H1 (cell line): ENCODE data around the gene CALCR. TPM values are rescaled to one million over a fixed set of nuclear protein-coding genes. Genes with fewer than 3 reads are reported as not detected.

ENCODE experiments used
- CTCF ChIA-PET: fragments of 300-600 bp; sonication (Branson Sonifier 250); formaldehyde crosslinking; loops from one replicate; lab custom pipeline; 2021; ENCODE audit not compliant: partially characterized antibody; lab: Charles Lee
- POLR2A ChIA-PET: fragments of 300-600 bp; sonication (Branson Sonifier 250); formaldehyde crosslinking; loops from one replicate; lab custom pipeline; 2021; ENCODE audit warnings: inconsistent platforms; ENCODE audit not compliant: partially characterized antibody; lab: Charles Lee
- DNase-seq, 2 experiments: peaks; one replicate each; pipeline versions ENCODE4 v3.0.0 to v3.0.0-alpha.2; 2010 to 2022; ENCODE audit warnings: low spot score in 2 of 2, low read depth in 1 of 2, mixed read lengths in 1 of 2
- FAIRE-seq: peaks from 2 replicates; lab custom pipeline; 2011; peaks lifted over from hg19 to GRCh38; lab: Jason Lieb, UNC
- H2AFZ ChIP-seq: 2 replicates; pipeline ENCODE4 v1.8.1; 2012; ENCODE audit warnings: low read length, inconsistent platforms
- H2AK5ac ChIP-seq: 2 replicates; pipeline ENCODE4 v1.6.1; 2013; ENCODE audit warnings: low read depth, low read length
- H2BK120ac ChIP-seq: replicated peaks from 2 replicates; pipeline ENCODE3; 2013; ENCODE audit warnings: low read depth, low read length, inconsistent platforms
- H2BK12ac ChIP-seq: 2 replicates; pipeline ENCODE4 v1.6.1; 2013; ENCODE audit warnings: low read depth, low read length
- H2BK15ac ChIP-seq: 2 replicates; pipeline ENCODE4 v1.6.1; 2013; ENCODE audit warnings: low read length
- H2BK20ac ChIP-seq: 2 replicates; pipeline ENCODE4 v1.6.1; 2013; ENCODE audit warnings: low read length
- H2BK5ac ChIP-seq: 2 replicates; pipeline ENCODE4 v1.6.1; 2013; ENCODE audit warnings: low read depth, low read length
- H3K14ac ChIP-seq: 2 replicates; pipeline ENCODE4 v1.6.1; 2013; ENCODE audit warnings: inconsistent platforms; ENCODE audit not compliant: insufficient read length
- H3K18ac ChIP-seq: 2 replicates; pipeline ENCODE4 v1.6.1; 2013; ENCODE audit warnings: low read length; ENCODE audit errors: extremely low read depth
- H3K23ac ChIP-seq: 2 replicates; pipeline ENCODE4 v1.6.1; 2013; ENCODE audit warnings: inconsistent platforms; ENCODE audit not compliant: insufficient read length
- H3K23me2 ChIP-seq: 2 replicates; pipeline ENCODE4 v1.6.1; 2013; ENCODE audit warnings: low read depth, low read length
- H3K27ac ChIP-seq: 2 replicates; pipeline ENCODE4 v1.6.1; 2011; ENCODE audit warnings: low read depth, low read length, inconsistent platforms
- H3K27me3 ChIP-seq, 4 experiments: replicated peaks in 1 of 4; 1 replicate in 1 of 4; 2 replicates in 3 of 4; pipeline versions ENCODE4 v1.6.1 to v1.8.1; 2011 to 2013; ENCODE audit warnings: low read length in 3 of 4, mild to moderate bottlenecking in 3 of 4, inconsistent platforms in 2 of 4, mixed read lengths in 2 of 4, moderate library complexity in 1 of 4; ENCODE audit not compliant: control insufficient read depth in 3 of 4, insufficient read depth in 3 of 4; ENCODE audit errors: extremely low read depth in 1 of 4
- H3K36me3 ChIP-seq, 4 experiments: 2 replicates each; pipeline versions ENCODE4 v1.6.1 to v1.8.1; 2011 to 2013; ENCODE audit warnings: mild to moderate bottlenecking in 4 of 4, low read length in 3 of 4, moderate library complexity in 2 of 4, control low read depth in 1 of 4, inconsistent platforms in 1 of 4; ENCODE audit not compliant: insufficient read depth in 4 of 4, control insufficient read depth in 2 of 4
- H3K4ac ChIP-seq: replicated peaks from 2 replicates; pipeline ENCODE3; 2013; ENCODE audit warnings: low read length, low read depth, mixed read lengths, inconsistent platforms; ENCODE audit not compliant: insufficient read length
- H3K4me1 ChIP-seq, 4 experiments: replicated peaks in 1 of 4; 1 replicate in 1 of 4; 2 replicates in 3 of 4; pipeline versions ENCODE4 v1.6.1 to v1.8.1; 2011 to 2013; ENCODE audit warnings: low read length in 3 of 4, inconsistent platforms in 2 of 4, mixed read lengths in 1 of 4; ENCODE audit not compliant: insufficient read depth in 4 of 4, control insufficient read depth in 3 of 4
- H3K4me2 ChIP-seq, 2 experiments: 2 replicates each; pipeline versions ENCODE4 v1.6.1 to v1.8.1; 2011 to 2013; ENCODE audit warnings: low read depth in 2 of 2, low read length in 2 of 2, control low read depth in 1 of 2, inconsistent platforms in 1 of 2, mild to moderate bottlenecking in 1 of 2; ENCODE audit not compliant: insufficient read depth in 1 of 2
- H3K4me3 ChIP-seq, 4 experiments: fragments of 200-600, 300-600 bp in 1 of 4; sonication (generic), shearing (Covaris generic), sonication (Bioruptor Twin) in 1 of 4; 2 replicates each; pipeline versions ENCODE4 v1.5.1 to v1.8.1; 2011 to 2016; ENCODE audit warnings: low read length in 4 of 4, low read depth in 3 of 4, control low read depth in 2 of 4, inconsistent platforms in 2 of 4, mild to moderate bottlenecking in 2 of 4, mixed read lengths in 1 of 4, moderate library complexity in 1 of 4; ENCODE audit not compliant: insufficient read depth in 2 of 4; ENCODE audit errors: extremely low read depth in 1 of 4
- H3K56ac ChIP-seq: replicated peaks from 2 replicates; pipeline ENCODE3; 2013; ENCODE audit warnings: low read depth, mild to moderate bottlenecking, mixed read lengths, low read length, inconsistent platforms; ENCODE audit not compliant: insufficient read length
- H3K79me1 ChIP-seq: 2 replicates; pipeline ENCODE4 v1.6.1; 2013; ENCODE audit warnings: low read depth, low read length, control low read depth
- H3K79me2 ChIP-seq, 2 experiments: 2 replicates each; pipeline versions ENCODE4 v1.6.1 to v1.8.1; 2012 to 2013; ENCODE audit warnings: low read length in 2 of 2, mild to moderate bottlenecking in 2 of 2, inconsistent platforms in 1 of 2; ENCODE audit not compliant: insufficient read depth in 2 of 2, control insufficient read depth in 1 of 2
- H3K9ac ChIP-seq, 4 experiments: replicated peaks in 1 of 4; 1 replicate in 1 of 4; 2 replicates in 3 of 4; pipeline versions ENCODE4 v1.6.1 to v1.8.1; 2011 to 2013; ENCODE audit warnings: low read depth in 3 of 4, low read length in 3 of 4, control low read depth in 2 of 4, mild to moderate bottlenecking in 2 of 4, moderate library complexity in 2 of 4, inconsistent platforms in 1 of 4; ENCODE audit errors: extremely low read depth in 1 of 4
- H3K9me3 ChIP-seq, 2 experiments: 2 replicates each; pipeline versions ENCODE4 v1.6.1 to v1.8.1; 2012 to 2013; ENCODE audit warnings: mild to moderate bottlenecking in 2 of 2, moderate library complexity in 2 of 2, control low read depth in 1 of 2, inconsistent platforms in 1 of 2, low read depth in 1 of 2, low read length in 1 of 2, mixed read lengths in 1 of 2; ENCODE audit not compliant: insufficient read depth in 2 of 2
- H4K20me1 ChIP-seq, 2 experiments: replicated peaks in 1 of 2; 2 replicates each; pipeline versions ENCODE3 to v1.8.1; 2011 to 2013; ENCODE audit warnings: inconsistent platforms in 2 of 2, low read length in 2 of 2, mild to moderate bottlenecking in 1 of 2; ENCODE audit not compliant: insufficient read depth in 2 of 2, control insufficient read depth in 1 of 2
- H4K5ac ChIP-seq: 2 replicates; pipeline ENCODE4 v1.6.1; 2013; ENCODE audit warnings: low read length, low read depth, mixed read lengths, inconsistent platforms; ENCODE audit not compliant: insufficient read length
- H4K8ac ChIP-seq: 2 replicates; pipeline ENCODE4 v1.8.0; 2013; ENCODE audit warnings: mild to moderate bottlenecking, moderate library complexity, low read length, inconsistent platforms; ENCODE audit not compliant: insufficient read depth; ENCODE audit errors: extremely low read depth
- H4K91ac ChIP-seq: replicated peaks from 2 replicates; pipeline ENCODE3; 2013; ENCODE audit warnings: low read length, mixed read lengths, inconsistent platforms; ENCODE audit not compliant: insufficient read length
- CBX8 ChIP-seq: fragments of 300-800, 300-1000 bp; sonication (generic); IDR thresholded peaks from 2 replicates; pipeline ENCODE4 v1.7.1; 2016; ENCODE audit warnings: low read depth, low read length, borderline replicate concordance
- CTCF ChIP-seq, 3 experiments: IDR thresholded peaks; 1 replicate in 2 of 3; 2 replicates in 1 of 3; pipeline versions ENCODE4 v1.5.1 to v1.6.1; 2011; ENCODE audit warnings: low read length in 3 of 3, mild to moderate bottlenecking in 3 of 3, inconsistent platforms in 2 of 3, low read depth in 1 of 3, moderate library complexity in 1 of 3; ENCODE audit not compliant: insufficient read depth in 1 of 3; ENCODE audit errors: control extremely low read depth in 1 of 3
- EGR1 ChIP-seq: IDR thresholded peaks from 2 replicates; pipeline ENCODE4 v1.6.1; 2011; ENCODE audit warnings: low read depth, low read length, borderline replicate concordance
- EZH2 ChIP-seq: fragments of 200-600 bp; sonication (generic); IDR thresholded peaks from 2 replicates; pipeline ENCODE4 v1.7.1; 2012; ENCODE audit warnings: low read depth, mild to moderate bottlenecking, moderate library complexity, low read length, inconsistent platforms; ENCODE audit not compliant: severe bottlenecking
- HDAC2 ChIP-seq, 2 experiments: fragments of 300-600 bp in 1 of 2; sonication (generic) in 1 of 2; IDR thresholded peaks; 2 replicates each; pipeline ENCODE4 v1.6.1; 2011 to 2012; ENCODE audit warnings: low read depth in 2 of 2, low read length in 2 of 2, mild to moderate bottlenecking in 2 of 2, moderate library complexity in 2 of 2, borderline replicate concordance in 1 of 2, inconsistent platforms in 1 of 2
- MAX ChIP-seq: IDR thresholded peaks from 2 replicates; pipeline ENCODE4 v1.6.1; 2012; ENCODE audit warnings: inconsistent platforms
- NANOG ChIP-seq: IDR thresholded peaks from 2 replicates; pipeline ENCODE4 v1.6.1; 2011; ENCODE audit warnings: low read length, low read depth, mild to moderate bottlenecking, inconsistent platforms; ENCODE audit not compliant: insufficient read depth, poor library complexity, severe bottlenecking
- NRF1 ChIP-seq: IDR thresholded peaks from 2 replicates; pipeline ENCODE4 v1.6.1; 2011; ENCODE audit warnings: mild to moderate bottlenecking, low read depth, low read length, improper control_type of control experiment
- RAD21 ChIP-seq, 2 experiments: IDR thresholded peaks in 1 of 2; conservative IDR thresholded peaks in 1 of 2; 2 replicates each; pipeline ENCODE4 v1.6.1; 2011; ENCODE audit warnings: low read depth in 2 of 2, low read length in 2 of 2, improper control_type of control experiment in 1 of 2, inconsistent platforms in 1 of 2, mild to moderate bottlenecking in 1 of 2, moderate library complexity in 1 of 2
- WGBS, 2 experiments: shearing (Covaris generic) in 1 of 2; methylation state at CpG; one replicate each; pipeline versions ENCODE4 v1.1.6 to v1.1.7; 2013 to 2015; ENCODE audit warnings: low lambda C conversion rate in 2 of 2, mixed read lengths in 2 of 2, inconsistent platforms in 1 of 2, low coverage in 1 of 2, missing lambda C conversion rate in 1 of 2; ENCODE audit not compliant: insufficient replicate concordance in 2 of 2, insufficient coverage in 1 of 2, insufficient read length in 1 of 2; ENCODE audit errors: extremely low coverage in 1 of 2, missing lambda C conversion rate in 1 of 2; 5-methylcytosine and 5-hydroxymethylcytosine counted together
- polyA plus RNA-seq, 7 experiments: library from polyadenylated mRNA; depleted of rRNA in 3 of 7; stranded (reverse) in 5 of 7; unstranded in 2 of 7; fragments of >200 nt in 5 of 7; fragments of 200-250 nt in 2 of 7; gene quantifications; 1 replicate in 5 of 7; 2 replicates in 1 of 7; 4 replicates in 1 of 7; pipeline versions ENCODE4 v1.2.1 to v1.2.3, GENCODE V29; 2011 to 2013; ENCODE audit warnings: missing spikeins in 2 of 7, mixed read lengths in 2 of 7
- total RNA-seq: library from RNA; stranded (reverse); fragmentation: NEBNext Ultra II Directional; extraction: Animal tissue kit (Norgen Biotek cat#: 25700); gene quantifications from 2 replicates; pipeline ENCODE4 v1.2.1, GENCODE V29; 2021

Gene CALCR
- total and polyA plus RNA-seq, 2 of the 8 experiments (the other 6 are each of a cell fraction or from before 2014, with no cell fraction given) = 1.0 to 3.6 TPM

GRCh38 chr7:93407239-93407638 is 167.3 kb downstream of the CALCR start:
- H3K56ac ChIP-seq = no peak overlapping the region
- H3K18ac ChIP-seq = no peak overlapping the region
- FAIRE-seq (no peak), DNase-seq (no peak)
- no peaks in the 10 kb centered on the region for H3K79me1 ChIP-seq
- H3K4me2 ChIP-seq = no peak overlapping the region
- peaks cover 3 to 6% of the 10 kb centered on the region in 2 experiments; a peak in 1 of 4 replicates for H3K9me3 ChIP-seq
- H4K20me1 ChIP-seq = no peaks in the 10 kb centered on the region
- H2BK120ac ChIP-seq = no peak overlapping the region
- peak overlapping the region; percentile 19; the same call in 1 of the 2 replicates for H2BK5ac ChIP-seq
- H2BK15ac ChIP-seq = 0 out of 2 replicates have a peak overlapping the region, but pooled peaks have one; percentile 61
- H4K91ac ChIP-seq = peak overlapping the region; percentile 52
- CTCF ChIA-PET = interaction anchor here (0.7 to 2.2 kb wide), 6 partner anchors 24 to 215 kb away, joined by 3 to 7 read pairs (median 3); no protein-coding TSS in a partner anchor
- WGBS, 2 experiments = 93% methylated on average over 5 of the region's 5 CpGs; no CpG with 5 or more reads in 1 of the 2 experiments
- H3K36me3 ChIP-seq = no peaks in the 10 kb centered on the region
- H2BK12ac ChIP-seq = no peak overlapping the region
- no peak overlapping the region for H3K27ac ChIP-seq
- POLR2A ChIA-PET = no interaction called here
- H2AK5ac ChIP-seq = no peak overlapping the region
- no peak overlapping the region for H3K4ac ChIP-seq
- no peak overlapping the region for H3K14ac ChIP-seq
- no peak overlapping the region for H3K23ac ChIP-seq
- no peaks in the 10 kb centered on the region for H3K4me1 ChIP-seq
- H4K8ac ChIP-seq = no peak overlapping the region
- H3K23me2 ChIP-seq = no peaks in the 10 kb centered on the region
- H3K9ac ChIP-seq = no peak overlapping the region
- no peaks in the 10 kb centered on the region; a peak in 1 of 7 replicates for H3K27me3 ChIP-seq
- H3K79me2 ChIP-seq = no peaks in the 10 kb centered on the region
- peak overlapping the region; percentile 87 for H2AFZ ChIP-seq
- H2BK20ac ChIP-seq = no peak overlapping the region
- H4K5ac ChIP-seq = no peak overlapping the region
- no peak overlapping the region for H3K4me3 ChIP-seq
- TF ChIP-seq CBX8 (no peak), NRF1 (no peak), HDAC2 (IDR thresholded peaks at IDR 0.05; ENCODE audit: borderline replicate concordance in 1 of 2, low read depth in 2 of 2, low read length in 2 of 2) (no peak), CTCF (IDR thresholded peaks at IDR 0.05; ENCODE audit: control extremely low read depth in 1 of 3, insufficient read depth in 1 of 3, low read depth in 1 of 3, low read length in 3 of 3) (peak in 1 of 3 experiments; percentile 15; a peak in 1 of 4 replicates), RAD21 (IDR thresholded peaks at IDR 0.05 in 1 of 2, conservative IDR thresholded peaks at IDR 0.05 in 1 of 2; ENCODE audit: low read depth in 2 of 2, low read length in 2 of 2) (peak; percentile 44 to 60), EGR1 (no peak), MAX (no peak), NANOG (no peak), EZH2 (no peak)
